HG03139 (cell line): Measurements from ENCODE around the gene SCYL3.
"Not testable (repeated sequence)": the region's sequence is repeated elsewhere in the genome, so short reads cannot be mapped to it uniquely, and the experiment has no call there.

Experiments used
- ATAC-seq: cut with Tn5 transposase; IDR thresholded peaks from one replicate; pipeline ENCODE4 v1.9.1; 2021; ENCODE audit not compliant: unreplicated experiment

Gene SCYL3

DNA sequence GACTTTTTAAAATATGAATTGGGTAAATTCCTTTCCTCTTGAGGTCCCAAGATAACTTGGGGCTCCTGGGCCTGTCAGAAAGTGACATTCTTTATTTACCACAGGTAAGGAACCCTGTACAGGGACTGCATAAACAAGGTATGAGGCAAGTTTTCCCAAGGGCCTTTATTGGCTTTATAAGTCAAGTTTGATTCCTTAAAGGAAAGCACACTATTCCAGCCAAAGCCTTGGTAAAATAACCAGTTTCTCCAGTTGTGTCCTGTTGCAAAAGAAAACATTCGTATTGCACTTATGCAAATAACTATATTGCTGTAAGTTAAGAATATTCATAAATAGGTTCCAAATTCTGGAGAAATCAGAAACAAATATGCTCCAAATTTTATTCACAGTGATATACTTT lies 77.1 kb downstream of the SCYL3 start:
- ATAC-seq, result no peak

- no peak for ATAC-seq
Measured at GRCh38 chr1:169814265-169814664, 79.4 kb downstream of the SCYL3 start.

GRCh38 chr1:169812131-169812530 lies 81.6 kb downstream of the SCYL3 start:
- no peak for ATAC-seq

DNA sequence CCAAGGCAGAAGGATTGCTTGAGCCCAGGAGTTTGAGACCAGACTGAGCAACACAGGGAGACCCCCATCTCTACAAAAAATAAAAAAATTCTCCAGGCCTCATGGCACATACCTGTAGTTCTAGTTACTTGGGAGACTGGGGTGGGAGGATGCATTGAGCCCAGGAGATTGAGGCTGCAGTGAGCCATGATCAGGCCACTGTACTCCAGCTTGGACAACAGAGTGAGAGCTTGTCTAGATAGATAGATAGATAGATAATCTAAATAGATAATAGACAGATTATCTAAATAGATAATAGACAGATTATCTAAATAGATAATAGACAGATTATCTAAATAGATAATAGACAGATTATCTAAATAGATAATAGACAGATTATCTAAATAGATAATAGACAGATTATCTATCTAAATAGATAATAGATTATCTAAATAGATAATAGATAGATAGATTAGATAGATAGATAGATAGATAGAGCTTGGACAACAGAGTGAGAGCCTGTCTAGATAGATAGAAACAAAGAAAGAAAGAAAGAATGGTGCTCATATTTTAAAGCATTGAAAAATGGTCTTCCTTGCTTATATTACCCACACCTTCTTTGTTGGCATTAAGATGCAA lies 82.2 kb downstream of the SCYL3 start:
- not testable (repeated sequence) for ATAC-seq

GRCh38 chr1:169809370-169810095 lies 84.2 kb downstream of the SCYL3 start:
- ATAC-seq, result no peak

- no peak for ATAC-seq
Measured at GRCh38 chr1:169804941-169805340, 88.8 kb downstream of the SCYL3 start.

DNA sequence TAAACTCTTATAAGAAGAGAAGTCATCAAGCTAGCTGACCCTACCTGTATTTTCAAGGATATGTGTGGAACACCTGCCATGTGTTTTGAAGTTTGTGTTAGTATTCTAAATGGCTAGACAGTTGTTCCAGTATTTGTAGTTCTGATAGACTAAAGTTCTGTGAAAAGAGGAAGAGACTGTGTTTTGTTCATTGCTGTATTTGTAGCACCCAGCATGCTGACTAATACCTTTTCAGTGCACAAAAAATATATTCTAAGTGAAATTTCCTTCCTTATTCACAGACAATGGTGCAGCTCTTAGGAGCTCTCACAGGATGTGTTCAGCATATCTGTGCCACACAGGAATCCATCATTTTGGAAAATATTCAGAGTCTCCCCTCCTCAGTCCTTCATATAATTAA lies 90.8 kb downstream of the SCYL3 start:
- ATAC-seq, result no peak
